Fibroblast of skin of left quadriceps (primary cell): ENCODE measurements around the gene CDC34.
A peak's percentile ranks its signal among the peaks of the same experiment; 100 is the strongest.

Experiments
- DNase-seq, 2 experiments: peaks; one replicate each; pipeline ENCODE4 v3.0.0-alpha.2; 2013; ENCODE audit warnings: low read depth in 2 of 2

Gene CDC34

DNA sequence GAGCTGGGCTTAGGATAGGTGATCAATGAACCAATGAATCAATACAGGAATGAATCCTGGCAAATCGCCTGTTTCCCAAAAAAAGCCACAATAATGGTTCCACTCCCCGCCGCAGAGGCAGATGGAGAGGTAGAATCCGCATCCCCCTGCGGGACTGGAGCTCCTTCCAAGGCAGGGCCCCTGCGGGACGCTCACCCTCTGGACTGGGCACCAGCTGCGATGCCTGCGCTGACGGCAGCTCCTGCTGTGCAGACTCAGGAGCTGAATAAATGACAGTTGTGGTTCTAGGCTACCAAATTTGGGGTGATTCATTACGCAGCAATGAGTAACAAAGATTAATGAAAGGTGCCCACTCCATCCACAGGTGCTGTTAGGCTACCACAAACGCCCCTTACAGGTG, 8.8 kb upstream of the CDC34 start:
- no peak for DNase-seq

DNA sequence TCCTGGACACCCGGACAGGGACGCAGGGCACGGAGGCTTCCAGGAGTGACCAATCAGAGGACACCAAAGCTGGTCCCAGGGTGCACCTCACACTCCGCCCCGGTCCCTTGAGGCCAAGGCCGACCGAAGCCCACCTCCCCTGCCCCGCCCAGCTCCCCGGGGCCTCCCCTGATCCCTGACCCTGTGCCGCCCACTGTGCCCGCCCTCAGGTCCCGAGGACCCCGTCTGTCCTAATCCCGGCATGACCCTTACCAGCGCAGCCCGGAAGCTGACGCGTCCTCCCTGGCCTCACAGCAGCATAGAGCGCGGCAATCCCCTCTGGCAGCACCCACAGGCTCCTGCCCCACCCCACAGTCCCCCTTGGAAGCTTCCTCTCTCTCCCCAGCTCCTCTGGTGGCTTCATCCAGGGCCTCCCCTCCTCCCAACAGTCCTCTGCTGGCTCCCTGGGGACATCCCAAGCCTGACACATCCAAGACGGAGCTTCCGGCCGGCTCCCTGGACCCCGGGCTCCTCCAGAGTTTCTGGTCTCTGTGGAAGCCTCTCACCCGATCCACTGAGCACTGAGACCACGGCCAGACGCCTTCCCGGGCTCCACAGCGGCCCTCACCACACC, 7.4 kb upstream of the CDC34 start:
- DNase-seq = no peak

DNA sequence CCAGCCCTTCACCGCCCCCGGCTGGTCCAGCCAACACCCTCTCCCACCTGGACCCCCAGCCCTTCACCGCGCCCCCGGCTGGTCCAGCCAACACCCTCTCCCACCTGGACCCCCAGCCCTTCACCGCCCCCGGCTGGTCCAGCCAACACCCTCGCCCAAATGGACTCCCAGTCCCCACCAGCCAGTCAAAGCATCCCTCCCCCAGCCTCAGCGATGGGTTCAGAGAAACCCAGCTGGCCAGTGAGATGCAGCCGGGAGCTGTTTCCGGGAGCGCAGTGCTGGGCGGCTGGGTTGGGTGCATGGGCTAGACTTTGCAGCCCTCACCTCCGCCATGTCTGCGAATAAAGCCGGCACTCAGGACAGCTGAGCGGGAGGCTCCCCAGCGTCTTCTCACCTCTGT, 6.5 kb upstream of the CDC34 start:
- DNase-seq = no peak

DNA sequence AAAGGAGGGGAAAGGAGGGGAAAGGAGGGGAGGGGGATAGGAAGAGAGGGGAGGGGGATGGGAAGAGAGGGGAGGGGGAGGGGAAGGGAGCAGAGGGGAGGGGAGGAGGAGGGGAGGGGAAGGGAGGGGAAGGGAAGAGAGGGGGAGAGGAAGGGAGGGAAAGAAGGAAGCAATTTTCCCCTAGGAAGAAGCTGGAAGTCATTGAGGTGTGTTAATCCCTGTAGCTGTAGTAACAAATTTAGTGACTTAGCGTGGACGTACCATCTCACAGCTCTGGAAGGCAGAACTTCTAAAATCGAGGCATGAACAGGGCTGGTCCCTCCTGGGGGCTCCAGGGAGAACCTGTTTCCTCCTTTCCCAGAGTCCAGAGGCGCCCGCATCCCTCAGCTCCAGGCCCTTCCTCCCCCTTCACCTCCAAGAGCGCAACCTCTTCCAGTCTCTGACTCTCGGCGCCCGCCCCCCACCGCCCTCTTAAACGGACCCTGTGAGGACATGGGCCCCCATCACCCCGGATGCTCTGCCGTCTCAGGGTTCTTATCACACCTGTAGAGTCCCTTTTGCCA, 5.6 kb upstream of the CDC34 start:
- no peak for DNase-seq

DNA sequence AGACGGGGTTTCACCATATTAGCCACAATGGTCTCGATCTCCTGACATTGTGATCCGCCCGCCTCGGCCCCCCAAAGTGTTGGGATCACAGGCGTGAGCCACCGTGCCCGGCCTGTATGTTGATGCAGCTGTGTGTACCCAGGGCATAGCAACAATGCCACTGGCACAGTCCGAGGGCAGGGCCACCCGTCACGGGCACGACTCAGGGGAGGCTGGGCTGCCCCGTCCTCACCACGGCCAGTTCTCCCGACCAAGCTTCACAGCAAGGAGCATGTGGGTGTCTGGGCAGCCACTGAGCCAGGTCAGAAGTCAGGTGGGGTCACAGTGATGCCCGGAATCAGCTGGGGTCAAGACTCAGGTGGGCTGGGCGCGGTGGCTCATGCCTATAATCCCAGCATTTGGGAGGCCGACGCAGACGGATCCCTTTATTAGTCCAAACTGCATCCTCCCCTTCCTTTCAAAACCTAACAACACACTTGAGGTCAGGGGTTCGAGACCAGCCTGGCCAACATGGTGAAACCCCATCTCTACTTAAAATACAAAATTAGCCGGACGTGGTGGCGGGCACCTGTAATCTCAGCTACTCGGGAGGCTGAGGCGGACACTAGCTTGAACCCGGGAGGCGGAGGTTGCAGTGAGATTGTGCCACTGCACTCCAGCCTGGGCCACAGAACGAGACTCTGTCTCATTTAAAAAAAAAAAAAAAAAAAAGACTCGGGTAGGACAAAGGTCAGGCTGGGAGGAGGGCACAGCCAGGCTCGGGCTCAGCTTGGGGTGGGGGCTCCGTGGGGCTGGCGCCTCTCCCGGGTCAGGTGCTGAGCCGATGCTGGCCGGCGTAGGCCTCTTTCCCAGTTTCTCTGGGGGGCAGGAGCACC, 1.2 kb upstream of the CDC34 start:
- DNase-seq = no peak

DNA sequence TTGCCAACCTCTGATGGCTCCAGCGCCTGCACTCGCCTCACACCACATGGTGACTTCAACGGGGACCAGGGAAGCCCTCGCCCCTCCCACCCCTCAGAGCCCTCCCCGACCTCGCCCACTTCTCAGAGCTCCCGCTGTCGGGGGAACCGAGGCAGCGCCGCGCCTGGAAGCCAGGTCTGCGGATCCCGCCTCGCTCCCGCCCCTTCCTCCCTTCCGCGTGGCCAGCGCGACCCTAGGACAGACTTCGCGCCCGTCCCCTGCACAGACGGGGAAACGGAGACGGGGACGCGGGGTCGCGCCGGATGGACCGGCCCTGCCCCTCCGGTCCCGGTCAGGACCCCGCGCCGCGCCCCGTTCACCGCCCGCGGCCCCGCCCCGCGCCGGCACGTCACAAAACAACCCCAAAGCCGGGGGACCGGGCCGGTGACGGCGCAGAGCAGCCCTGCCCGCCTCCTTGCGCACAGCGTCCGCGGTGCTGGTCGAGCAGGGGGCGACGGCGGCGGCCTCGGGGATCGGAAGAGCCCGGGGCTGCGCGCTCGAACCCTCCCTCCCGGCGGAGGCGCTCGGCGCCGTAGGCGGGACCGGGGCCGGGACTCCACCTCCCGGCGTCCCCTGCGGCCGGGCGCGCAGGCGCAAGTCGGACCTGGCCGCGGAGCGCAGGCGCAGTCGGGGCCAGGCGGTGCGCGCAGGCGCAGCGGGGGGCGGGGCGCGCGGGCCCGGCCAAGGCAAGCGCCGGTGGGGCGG, 379 bp upstream of the CDC34 start:
- DNase-seq = peak; percentile 58 to 66

DNA sequence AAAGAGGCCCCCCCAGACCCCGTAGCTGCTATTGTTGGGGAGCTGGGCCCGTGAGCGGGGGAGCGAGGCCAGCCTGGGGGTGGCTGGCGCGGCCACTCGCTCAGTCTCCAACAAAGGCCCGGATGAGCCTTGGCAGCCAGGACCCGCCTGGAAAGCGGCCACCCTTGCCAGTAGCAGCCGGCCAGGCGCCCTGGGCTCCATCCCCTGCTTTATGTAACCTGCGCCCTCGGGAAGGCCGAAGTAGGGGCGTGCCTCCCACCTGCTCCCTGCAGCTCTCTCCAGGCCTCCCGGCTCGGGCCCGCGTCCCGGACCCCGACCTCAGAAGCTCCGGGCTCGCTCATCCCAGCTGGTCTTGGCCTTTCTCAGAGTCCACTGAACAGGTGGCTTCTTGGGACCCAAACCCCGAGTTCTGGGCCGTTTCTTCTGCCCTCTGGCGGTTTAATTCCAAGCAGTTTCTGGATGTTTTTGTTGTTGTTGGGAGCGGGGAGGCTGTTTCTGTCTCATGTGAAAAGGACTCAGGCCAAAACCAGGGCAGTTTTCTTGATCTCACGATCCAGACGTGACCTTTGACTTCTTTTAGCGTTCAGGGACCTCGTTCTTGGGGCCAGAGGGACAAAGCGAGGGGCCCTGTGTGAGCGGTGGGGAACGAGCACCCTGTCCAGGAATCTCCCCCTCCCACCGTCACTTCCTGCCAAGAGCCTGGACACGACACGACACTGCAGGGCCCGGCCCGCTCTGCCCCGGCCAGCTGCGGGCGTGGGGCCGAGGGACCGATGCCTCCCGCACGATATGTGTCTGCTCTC, 1.2 kb downstream of the CDC34 start:
- peak; percentile 24 to 30 for DNase-seq

DNA sequence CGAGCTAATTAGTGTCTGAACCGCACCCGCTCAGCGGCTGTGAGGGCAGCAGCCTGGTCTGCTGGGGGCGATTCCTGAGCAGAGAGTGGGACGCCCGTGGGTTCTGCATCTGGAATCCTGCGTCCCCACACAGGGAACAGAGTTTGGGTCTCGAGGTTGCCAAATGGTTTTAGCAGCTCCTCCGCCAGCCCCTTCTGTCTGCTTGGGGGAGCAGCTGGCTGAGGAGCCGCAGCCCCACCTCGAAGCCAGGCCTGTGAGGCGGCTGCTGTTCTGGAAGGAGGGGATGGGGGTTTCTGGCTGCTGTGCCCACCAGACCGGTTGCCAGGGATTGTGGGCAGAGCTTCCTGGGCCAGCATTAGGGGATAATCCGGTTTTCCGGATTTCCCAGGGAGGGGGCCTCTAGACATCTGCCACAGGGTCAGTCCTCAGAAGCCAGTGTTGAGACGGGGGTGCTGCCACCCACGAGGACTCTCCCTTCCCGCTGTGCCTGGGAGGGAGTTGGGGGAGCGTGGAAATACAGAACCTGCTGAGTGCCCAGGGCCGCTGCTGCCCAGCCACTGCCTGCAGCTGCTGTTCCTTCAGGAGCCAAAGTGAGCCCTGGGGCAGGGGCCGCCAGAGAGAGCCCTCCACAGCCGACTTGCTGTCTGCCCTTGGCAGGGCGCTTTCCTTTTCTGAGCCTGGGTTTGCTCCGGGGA, 2.0 kb downstream of the CDC34 start:
- no peak for DNase-seq

DNA sequence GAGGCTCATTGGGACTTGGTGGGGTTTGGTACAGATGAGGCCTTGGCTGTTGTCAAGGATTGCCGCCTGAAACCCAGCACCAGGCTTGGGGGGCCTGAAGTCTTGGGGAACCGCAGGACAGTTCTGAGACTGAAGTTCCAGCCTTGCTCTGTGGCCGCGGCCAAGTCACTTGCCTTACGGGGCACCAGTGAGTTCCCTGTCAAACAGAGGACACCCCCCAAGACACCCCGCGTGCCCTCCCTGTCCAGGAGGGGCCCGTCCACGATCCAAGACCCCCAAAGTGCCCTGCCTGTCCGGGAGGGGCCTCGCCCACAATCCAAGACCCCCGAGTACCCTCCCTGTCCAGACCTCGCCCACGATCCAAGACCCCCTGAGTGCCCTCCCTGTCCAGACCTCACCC, 2.5 kb downstream of the CDC34 start:
- DNase-seq = no peak

DNA sequence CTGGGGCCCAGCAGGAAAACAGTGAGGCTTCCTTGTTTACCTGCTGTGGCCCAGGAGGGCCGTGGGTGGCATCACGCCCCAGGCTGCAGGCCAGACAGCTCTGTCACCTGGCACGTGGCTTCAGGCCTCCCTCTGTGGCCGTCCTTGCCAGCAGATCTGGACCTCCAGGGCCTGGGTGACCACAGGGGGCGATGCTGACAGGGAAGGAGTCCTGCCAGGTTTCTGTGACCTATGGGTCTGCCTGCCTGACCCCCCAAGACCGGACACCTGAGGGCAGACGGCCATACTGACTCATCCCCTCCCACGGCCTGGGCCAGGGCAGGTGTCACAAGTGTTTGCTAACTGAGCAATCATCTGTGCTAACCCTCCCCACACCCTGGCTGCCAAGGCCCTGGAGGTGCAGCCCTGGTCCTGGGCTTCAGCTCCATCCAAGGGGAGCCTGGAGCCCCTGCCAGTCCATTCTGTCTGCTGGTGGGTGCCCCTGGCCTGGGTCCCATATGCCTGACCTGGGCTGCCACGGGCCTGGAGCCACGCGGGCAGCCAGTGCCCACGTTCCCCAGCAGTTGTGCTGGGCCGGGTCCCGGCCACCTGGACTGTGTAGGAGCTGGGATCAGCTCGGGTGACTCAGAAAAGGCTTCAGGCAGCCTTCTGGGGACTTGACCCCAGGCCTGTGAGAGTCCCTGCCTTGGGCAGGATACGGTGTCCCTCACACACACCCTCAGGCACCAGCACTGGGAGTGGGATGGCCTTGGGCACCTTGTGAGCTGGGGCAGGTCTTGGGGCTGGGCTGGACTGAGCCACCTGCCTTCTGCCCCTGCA, 3.7 kb downstream of the CDC34 start:
- DNase-seq = no peak

DNA sequence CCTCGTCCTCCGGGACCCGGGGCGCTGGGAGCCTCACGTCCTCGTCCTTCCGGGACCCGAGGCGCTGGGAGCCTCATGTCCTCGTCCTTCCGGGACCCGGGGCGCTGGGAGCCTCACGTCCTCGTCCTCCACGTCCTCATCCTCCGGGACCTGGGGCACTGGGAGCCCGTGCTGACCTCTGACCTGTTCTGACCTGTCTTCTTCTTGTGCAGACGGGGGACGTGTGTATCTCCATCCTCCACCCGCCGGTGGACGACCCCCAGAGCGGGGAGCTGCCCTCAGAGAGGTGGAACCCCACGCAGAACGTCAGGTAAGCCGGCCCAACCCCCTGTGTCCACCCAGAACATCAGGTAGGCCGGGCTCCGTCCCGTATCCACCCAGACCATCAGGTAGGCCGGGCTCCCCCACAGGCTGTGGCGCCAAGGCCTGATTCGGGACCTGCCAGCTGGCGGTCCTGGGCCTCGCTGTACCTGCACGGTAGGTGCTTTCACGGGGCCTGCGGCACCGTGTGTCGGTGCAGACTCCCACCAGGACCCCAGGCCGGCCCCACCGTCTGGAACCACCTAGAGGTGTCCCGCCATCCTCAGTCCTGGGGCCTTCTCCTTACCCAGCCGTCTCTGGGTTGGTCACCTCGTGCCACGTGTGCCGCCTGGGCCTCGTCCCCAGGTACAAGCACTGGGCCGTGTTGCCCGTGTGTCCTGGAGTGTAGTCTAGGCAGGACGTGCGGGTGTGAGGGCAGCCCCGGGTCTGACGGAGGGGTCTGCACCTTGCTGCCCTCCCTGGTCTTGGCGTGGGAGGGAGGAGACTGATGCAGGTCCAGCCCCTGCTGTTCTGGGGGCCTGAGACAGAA, 4.7 kb downstream of the CDC34 start:
- no peak for DNase-seq

DNA sequence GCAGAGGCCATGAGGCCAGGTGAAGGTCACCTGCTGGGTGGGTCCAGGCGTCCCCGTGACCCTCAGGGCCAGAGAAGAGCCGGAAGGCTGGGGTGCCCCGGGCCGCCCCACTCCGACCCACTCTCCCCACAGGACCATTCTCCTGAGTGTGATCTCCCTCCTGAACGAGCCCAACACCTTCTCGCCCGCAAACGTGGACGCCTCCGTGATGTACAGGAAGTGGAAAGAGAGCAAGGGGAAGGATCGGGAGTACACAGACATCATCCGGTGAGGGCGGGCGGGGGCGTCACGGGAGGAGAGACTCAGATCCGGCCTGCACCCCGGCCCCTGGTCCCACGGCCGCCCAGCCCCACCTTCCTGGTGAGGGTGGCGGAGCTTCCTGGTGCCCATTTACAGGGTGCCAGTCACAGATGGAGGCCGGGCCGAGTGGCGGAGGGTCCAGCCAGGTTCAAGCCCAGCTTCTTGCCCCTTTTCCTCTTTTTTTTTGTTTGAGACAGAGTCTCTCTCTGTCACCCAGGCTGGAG, 5.4 kb downstream of the CDC34 start:
- DNase-seq = no peak

DNA sequence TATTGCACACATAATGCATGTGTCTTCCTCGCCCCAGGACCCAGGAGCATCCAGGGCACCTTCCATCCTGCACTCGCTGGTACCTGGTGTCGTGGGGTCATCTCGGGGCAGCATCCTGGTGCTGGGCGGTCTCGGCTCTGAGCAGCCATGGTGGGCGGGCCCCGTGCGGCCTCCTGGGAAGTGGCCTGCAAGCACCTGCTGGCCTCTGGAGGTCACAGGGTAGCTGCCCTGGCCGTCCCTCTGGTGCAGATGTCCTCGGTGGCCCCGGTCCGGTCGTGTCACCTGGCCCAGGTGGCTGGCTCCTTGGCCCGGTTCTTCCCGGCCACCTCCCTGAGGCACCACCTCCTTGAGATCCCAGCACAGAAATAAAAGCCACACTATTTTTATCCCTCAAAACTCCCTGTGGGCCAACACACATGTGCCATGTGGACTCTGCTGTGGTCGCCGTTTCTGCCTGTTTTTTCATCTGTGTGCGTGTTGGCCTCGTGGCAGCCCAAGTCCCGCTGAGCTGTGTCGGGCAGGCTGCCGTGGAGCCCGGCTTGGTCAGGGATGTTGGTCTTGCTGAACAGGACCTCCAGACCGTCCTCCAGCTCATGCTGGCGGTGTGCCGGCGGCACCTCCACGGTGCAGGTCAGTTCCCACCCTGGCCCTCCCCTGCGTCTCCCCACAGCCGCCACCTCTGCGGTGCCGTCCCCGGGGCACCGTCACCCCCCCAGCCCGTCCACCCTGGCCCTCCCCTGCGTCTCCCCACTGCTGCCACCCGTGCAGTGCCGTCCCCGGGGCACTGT, 7.3 kb downstream of the CDC34 start:
- DNase-seq = no peak

DNA sequence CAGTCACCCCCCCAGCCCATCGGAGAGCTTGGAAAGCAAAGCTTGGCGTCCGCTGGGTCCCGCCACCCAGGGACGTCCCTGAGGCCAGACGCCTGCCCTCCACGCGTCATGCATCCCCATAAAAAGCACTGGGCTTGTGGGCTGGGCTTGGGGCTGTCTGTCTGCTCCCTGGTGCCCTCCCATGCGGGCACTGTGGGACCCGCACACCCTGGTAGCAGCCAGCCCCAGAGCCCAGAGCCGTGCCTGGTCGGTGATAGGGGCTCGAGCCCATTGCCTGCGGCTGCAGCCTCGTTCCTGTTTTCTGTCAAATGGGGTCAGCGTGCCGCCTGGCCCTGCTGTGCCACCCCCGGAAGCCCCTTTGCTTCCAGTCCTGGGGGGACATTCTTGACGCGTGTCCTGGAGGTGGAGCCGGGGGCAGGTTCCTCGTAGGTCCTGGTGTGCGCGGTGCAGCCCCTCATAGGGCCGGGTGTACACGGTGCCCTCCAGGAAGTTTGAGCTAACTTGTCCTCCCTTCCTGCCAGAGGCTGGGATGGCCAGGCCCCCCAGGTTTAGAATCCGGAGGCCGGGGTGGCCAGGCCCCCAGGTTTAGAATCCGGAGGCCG, 8.0 kb downstream of the CDC34 start:
- no peak for DNase-seq

DNA sequence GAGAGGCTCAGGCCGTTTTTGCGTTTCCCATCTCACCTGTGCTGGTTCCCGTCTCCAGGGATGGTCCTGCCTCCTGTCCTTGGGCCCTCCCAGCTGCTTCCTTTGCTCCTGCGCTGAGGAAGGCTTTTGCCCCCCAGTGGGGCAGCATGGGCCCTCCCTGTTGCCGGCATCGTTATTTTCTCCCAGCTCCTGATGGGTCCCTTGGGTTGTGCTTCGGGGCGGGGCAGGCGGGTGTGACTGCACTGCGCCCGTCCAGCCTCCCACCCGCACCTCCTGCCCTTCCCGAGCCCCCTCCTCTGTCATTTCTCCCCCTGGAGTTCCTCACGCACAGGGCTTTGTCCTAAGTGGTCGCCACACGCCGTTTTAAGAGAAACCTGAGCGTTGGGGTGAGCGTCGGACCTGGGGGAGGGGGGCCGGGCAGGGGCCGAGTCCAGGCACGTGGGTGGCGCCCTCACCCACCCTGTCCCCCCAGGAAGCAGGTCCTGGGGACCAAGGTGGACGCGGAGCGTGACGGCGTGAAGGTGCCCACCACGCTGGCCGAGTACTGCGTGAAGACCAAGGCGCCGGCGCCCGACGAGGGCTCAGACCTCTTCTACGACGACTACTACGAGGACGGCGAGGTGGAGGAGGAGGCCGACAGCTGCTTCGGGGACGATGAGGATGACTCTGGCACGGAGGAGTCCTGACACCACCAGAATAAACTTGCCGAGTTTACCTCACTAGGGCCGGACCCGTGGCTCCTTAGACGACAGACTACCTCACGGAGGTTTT, 9.5 kb downstream of the CDC34 start:
- no peak for DNase-seq

DNA sequence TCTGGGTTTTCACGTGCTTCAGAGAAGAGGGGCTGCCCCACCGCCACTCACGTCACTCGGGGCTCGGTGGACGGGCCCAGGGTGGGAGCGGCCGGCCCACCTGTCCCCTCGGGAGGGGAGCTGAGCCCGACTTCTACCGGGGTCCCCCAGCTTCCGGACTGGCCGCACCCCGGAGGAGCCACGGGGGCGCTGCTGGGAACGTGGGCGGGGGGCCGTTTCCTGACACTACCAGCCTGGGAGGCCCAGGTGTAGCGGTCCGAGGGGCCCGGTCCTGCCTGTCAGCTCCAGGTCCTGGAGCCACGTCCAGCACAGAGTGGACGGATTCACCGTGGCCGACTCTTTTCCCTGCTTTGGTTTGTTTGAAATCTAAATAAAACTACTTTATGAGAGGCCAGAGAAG, 10.1 kb downstream of the CDC34 start:
- no peak for DNase-seq
